ENCODE data around the gene CLDN6.
A peak's percentile ranks its signal among the peaks of the same experiment; 100 is the strongest.

Gene CLDN6

GRCh38 chr16:3010510-3010909 lies 7.5 kb downstream of the CLDN6 start:
- DNase-seq = no peak

GRCh38 chr16:3009568-3010390 lies 8.2 kb downstream of the CLDN6 start:
- DNase-seq = no peak

- DNase-seq = no peak
Measured at GRCh38 chr16:3008690-3009037, 9.3 kb downstream of the CLDN6 start.

GRCh38 chr16:3007957-3008689 lies 9.9 kb downstream of the CLDN6 start:
- peak; percentile 26 for DNase-seq

- DNase-seq = no peak
Measured at GRCh38 chr16:3007059-3007956, 10.7 kb downstream of the CLDN6 start.

- DNase-seq = no peak
Measured at GRCh38 chr16:3004781-3005284, 13.2 kb downstream of the CLDN6 start.

GRCh38 chr16:3004319-3004718 lies 13.7 kb downstream of the CLDN6 start:
- DNase-seq = no peak

GRCh38 chr16:3003582-3004270 lies 14.3 kb downstream of the CLDN6 start:
- peak; percentile 98 for DNase-seq

GRCh38 chr16:3001316-3001715 lies 16.7 kb downstream of the CLDN6 start:
- no peak for DNase-seq

- DNase-seq = no peak
Measured at GRCh38 chr16:3000540-3000939, 17.4 kb downstream of the CLDN6 start.

- DNase-seq = no peak
Measured at GRCh38 chr16:2999929-3000328, 18.1 kb downstream of the CLDN6 start.

GRCh38 chr16:2996298-2996697 lies 21.7 kb downstream of the CLDN6 start:
- no peak for DNase-seq

GRCh38 chr16:2992383-2993081 lies 25.5 kb downstream of the CLDN6 start:
- DNase-seq = no peak

- no peak for DNase-seq
Measured at GRCh38 chr16:2991566-2992261, 26.3 kb downstream of the CLDN6 start.

GRCh38 chr16:2990891-2991290 lies 27.1 kb downstream of the CLDN6 start:
- no peak for DNase-seq

GRCh38 chr16:2988590-2989099 lies 29.3 kb downstream of the CLDN6 start:
- no peak for DNase-seq

GRCh38 chr16:2987833-2988232 lies 30.1 kb downstream of the CLDN6 start:
- no peak for DNase-seq

GRCh38 chr16:2987286-2987685 lies 30.7 kb downstream of the CLDN6 start:
- no peak for DNase-seq

GRCh38 chr16:2986623-2987188 lies 31.3 kb downstream of the CLDN6 start:
- no peak for DNase-seq

- DNase-seq = no peak
Measured at GRCh38 chr16:2985893-2986355, 32.1 kb downstream of the CLDN6 start.

GRCh38 chr16:2985462-2985861 lies 32.5 kb downstream of the CLDN6 start:
- DNase-seq = no peak
